ENCODE results near the gene TBL2.

DNA sequence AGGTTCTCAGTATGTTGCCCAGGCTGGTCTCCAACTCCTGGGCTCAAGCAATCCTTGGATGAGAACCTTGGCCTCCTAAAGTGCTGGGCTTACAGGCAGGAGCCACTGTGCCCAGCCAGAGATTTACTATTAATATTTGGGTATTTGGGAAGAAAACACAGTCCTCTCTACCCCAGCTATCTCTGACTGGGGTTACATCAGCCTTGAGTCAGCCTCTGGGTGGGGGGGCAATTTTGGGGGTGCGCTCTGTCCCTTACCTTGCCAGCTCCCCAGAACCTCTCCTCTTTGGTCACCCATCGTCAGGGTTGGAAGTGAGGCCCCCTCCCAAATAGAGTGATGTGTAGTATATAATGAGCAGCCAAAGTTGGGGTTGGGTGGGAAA lies 44.1 kb upstream of the TBL2 start:
- TF ChIP-seq, protein P1, sequence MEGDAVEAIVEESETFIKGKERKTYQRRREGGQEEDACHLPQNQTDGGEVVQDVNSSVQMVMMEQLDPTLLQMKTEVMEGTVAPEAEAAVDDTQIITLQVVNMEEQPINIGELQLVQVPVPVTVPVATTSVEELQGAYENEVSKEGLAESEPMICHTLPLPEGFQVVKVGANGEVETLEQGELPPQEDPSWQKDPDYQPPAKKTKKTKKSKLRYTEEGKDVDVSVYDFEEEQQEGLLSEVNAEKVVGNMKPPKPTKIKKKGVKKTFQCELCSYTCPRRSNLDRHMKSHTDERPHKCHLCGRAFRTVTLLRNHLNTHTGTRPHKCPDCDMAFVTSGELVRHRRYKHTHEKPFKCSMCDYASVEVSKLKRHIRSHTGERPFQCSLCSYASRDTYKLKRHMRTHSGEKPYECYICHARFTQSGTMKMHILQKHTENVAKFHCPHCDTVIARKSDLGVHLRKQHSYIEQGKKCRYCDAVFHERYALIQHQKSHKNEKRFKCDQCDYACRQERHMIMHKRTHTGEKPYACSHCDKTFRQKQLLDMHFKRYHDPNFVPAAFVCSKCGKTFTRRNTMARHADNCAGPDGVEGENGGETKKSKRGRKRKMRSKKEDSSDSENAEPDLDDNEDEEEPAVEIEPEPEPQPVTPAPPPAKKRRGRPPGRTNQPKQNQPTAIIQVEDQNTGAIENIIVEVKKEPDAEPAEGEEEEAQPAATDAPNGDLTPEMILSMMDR (IDR thresholded peaks at IDR 0.05): no peak
- TF ChIP-seq EZH2 (IDR thresholded peaks at IDR 0.05; ENCODE audit: borderline replicate concordance, insufficient read depth, low read depth, low read length, poor library complexity, severe bottlenecking): no peak
